ENCODE data around the gene PARD6G.

- TF ChIP-seq RAD21 (IDR thresholded peaks at IDR 0.05 in 1 of 2, conservative IDR thresholded peaks at IDR 0.05 in 1 of 2; ENCODE audit: low read depth in 2 of 2, low read length in 2 of 2) (no peak), CBX8 (IDR thresholded peaks at IDR 0.05; ENCODE audit: borderline replicate concordance, low read depth, low read length) (no peak), SP2 (IDR thresholded peaks at IDR 0.05; ENCODE audit: low read length) (no peak), CTCF (IDR thresholded peaks at IDR 0.05; ENCODE audit: control extremely low read depth in 1 of 3, insufficient read depth in 1 of 3, low read depth in 1 of 3, low read length in 3 of 3) (no peak)
These were observed 46.2 kb downstream of the PARD6G start for GRCh38 chr18:80200932-80201672.

Data from H1 (cell line).